ENCODE results near the gene ITGA1. TPM values are rescaled to one million over a fixed set of nuclear protein-coding genes. Genes with fewer than 3 reads are reported as not detected.

Gene ITGA1
- total RNA-seq, 4 donors from 2014 or later = 29.7 to 126 (median 47.1) TPM

- TF ChIP-seq, protein P1, sequence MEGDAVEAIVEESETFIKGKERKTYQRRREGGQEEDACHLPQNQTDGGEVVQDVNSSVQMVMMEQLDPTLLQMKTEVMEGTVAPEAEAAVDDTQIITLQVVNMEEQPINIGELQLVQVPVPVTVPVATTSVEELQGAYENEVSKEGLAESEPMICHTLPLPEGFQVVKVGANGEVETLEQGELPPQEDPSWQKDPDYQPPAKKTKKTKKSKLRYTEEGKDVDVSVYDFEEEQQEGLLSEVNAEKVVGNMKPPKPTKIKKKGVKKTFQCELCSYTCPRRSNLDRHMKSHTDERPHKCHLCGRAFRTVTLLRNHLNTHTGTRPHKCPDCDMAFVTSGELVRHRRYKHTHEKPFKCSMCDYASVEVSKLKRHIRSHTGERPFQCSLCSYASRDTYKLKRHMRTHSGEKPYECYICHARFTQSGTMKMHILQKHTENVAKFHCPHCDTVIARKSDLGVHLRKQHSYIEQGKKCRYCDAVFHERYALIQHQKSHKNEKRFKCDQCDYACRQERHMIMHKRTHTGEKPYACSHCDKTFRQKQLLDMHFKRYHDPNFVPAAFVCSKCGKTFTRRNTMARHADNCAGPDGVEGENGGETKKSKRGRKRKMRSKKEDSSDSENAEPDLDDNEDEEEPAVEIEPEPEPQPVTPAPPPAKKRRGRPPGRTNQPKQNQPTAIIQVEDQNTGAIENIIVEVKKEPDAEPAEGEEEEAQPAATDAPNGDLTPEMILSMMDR (IDR thresholded peaks at IDR 0.05; ENCODE audit: low read depth) = no peak
These were observed 215.4 kb downstream of the ITGA1 start for GRCh38 chr5:53003144-53003543.

DNA sequence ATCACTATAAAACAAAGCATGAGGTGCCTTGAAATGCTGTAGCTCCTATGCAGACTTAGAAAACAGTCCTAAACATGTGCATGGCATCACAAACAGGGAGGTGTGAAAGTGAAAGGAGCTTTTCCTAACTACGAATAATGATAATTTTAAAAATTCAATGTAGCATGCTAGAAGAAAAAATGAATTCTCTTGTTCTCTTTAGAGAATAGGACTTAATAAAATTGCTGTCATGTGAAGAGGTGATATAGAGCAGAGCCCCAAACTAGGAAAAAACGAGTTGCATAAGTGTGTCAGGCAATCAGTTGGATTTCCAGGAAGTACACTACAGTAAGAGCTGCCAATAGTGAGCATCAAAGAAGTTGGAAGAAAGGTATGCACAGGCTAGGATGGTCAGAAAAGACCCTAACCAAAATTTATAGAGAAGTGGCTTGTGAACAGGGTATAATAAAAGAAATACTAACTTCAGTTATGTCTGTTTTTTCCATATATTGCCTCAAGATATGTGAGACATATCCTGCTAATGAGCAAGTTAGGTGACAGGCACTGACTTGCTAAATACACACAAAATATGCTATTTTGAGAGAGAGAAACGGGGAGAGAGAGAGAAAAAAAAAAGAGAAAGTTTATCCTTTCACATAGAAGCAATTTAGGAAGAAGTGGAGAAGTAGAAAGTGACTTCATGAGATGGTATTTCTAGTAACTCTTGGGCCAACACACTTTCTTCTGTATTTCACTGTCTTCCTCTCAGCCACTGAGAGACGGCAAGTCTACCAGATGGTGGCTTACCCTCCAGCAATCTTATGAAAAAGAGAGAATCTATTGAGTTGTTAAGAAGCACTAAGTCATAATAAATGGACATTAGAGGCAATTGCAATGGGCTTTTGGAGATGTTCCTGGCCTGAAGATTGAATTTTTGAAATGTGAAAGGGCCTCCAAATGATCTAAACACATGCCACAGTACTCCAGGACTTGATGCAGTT lies 219.5 kb downstream of the ITGA1 start:
- TF ChIP-seq, protein P1 (IDR thresholded peaks at IDR 0.05; ENCODE audit: low read depth) = no peak

GRCh38 chr5:53008751-53009150 lies 221.0 kb downstream of the ITGA1 start:
- TF ChIP-seq, protein P1 (IDR thresholded peaks at IDR 0.05; ENCODE audit: low read depth) = no peak

Small RNAs within 50 kb of the gene (small RNA-seq; reads per million reads assigned to genes)
- gene B3GNTL1P1 = not detected

Other genes with a start within 250 kb of the ITGA1 start
- 10 to 100 TPM in 3 of 4 donors, 1 to 10 TPM in 1; 8.8 to 23.9 (median 11.9) TPM for gene PELO, start within 50 bp of the ITGA1 start, total RNA-seq
- under 1 TPM; 0.34 to 0.88 (median 0.62) TPM for gene ITGA2, start 201.4 kb downstream of the ITGA1 start, total RNA-seq